ENCODE results near the gene FAR2. TPM values are rescaled to one million over a fixed set of nuclear protein-coding genes. Genes with fewer than 3 reads are reported as not detected.
"Not testable (repeated sequence)": the region's sequence is repeated elsewhere in the genome, so short reads cannot be mapped to it uniquely, and the experiment has no call there.

The FAR2 gene
- total RNA-seq, 1 experiment from 2014 or later = 10.7 TPM

- DNase-seq (ENCODE audit: low spot score) = peak; percentile 99
- Histone ChIP-seq H3K9me3 (ENCODE audit: low read depth, low read length, poor library complexity, severe bottlenecking) (no peaks in the 10 kb centered on the region), H3K4me1 (ENCODE audit: insufficient read depth, low read length, poor library complexity, severe bottlenecking) (peaks cover 9% of the 10 kb centered on the region), H3K36me3 (ENCODE audit: insufficient read depth, low read length, poor library complexity, severe bottlenecking) (no peaks in the 10 kb centered on the region), H3K4me3 (ENCODE audit: low read depth, low read length, poor library complexity, severe bottlenecking) (peak within 1 kb of the TSS; percentile 90), H3K27ac (ENCODE audit: low read depth, low read length, poor library complexity, severe bottlenecking) (peak within 1 kb of the TSS; percentile 93), H3K27me3 (replicated peaks; ENCODE audit: insufficient read depth, low read depth, low read length, poor library complexity) (no peaks in the 10 kb centered on the region)
- ChIA-PET CTCF (no interaction called here), POLR2A (ENCODE audit: low non-redundant PET) (no interaction called here)
- TF ChIP-seq CTCF (conservative IDR thresholded peaks at IDR 0.05; ENCODE audit: low read depth, low read length) (no peak), EZH2 (IDR thresholded peaks at IDR 0.05; ENCODE audit: borderline replicate concordance, low read depth, low read length, poor library complexity, severe bottlenecking) (no peak)
- BruUV-seq (replicated peaks) = TSS peak; percentile 58
- intact Hi-C loops (cut with micrococcal nuclease; ENCODE audit: unreplicated experiment) = no loop called here
These were observed 231.8 kb downstream of the FAR2 start, which contains the start of gene ERGIC2 for GRCh38 chr12:29380536-29381523. Gene ERGIC2 (minus strand): TSS chr12:29381172. CDS start chr12:29371633, 9,539 bp downstream.

GRCh38 chr12:29382251-29382650 lies 233.2 kb downstream of the FAR2 start:
- no peak for DNase-seq (ENCODE audit: low spot score)
- H3K27me3 ChIP-seq (replicated peaks; ENCODE audit: insufficient read depth, low read depth, low read length, poor library complexity) = no peaks in the 10 kb centered on the region
- H3K9me3 ChIP-seq (ENCODE audit: low read depth, low read length, poor library complexity, severe bottlenecking) = no peaks in the 10 kb centered on the region
- intact Hi-C loops (cut with micrococcal nuclease; ENCODE audit: unreplicated experiment) = no loop called here
- BruUV-seq (replicated peaks) = no TSS peak
- no peak overlapping the region for H3K4me3 ChIP-seq (ENCODE audit: low read depth, low read length, poor library complexity, severe bottlenecking)
- TF ChIP-seq CTCF (conservative IDR thresholded peaks at IDR 0.05; ENCODE audit: low read depth, low read length) = no peak
- TF ChIP-seq EZH2 (IDR thresholded peaks at IDR 0.05; ENCODE audit: borderline replicate concordance, low read depth, low read length, poor library complexity, severe bottlenecking) = no peak
- H3K4me1 ChIP-seq (ENCODE audit: insufficient read depth, low read length, poor library complexity, severe bottlenecking) = peaks cover 9% of the 10 kb centered on the region
- no peaks in the 10 kb centered on the region for H3K36me3 ChIP-seq (ENCODE audit: insufficient read depth, low read length, poor library complexity, severe bottlenecking)
- ChIA-PET POLR2A (ENCODE audit: low non-redundant PET) (no interaction called here), CTCF (no interaction called here)
- no peak overlapping the region for H3K27ac ChIP-seq (ENCODE audit: low read depth, low read length, poor library complexity, severe bottlenecking)

GRCh38 chr12:29385194-29385593 lies 236.1 kb downstream of the FAR2 start:
- BruUV-seq (replicated peaks); intact Hi-C loops (cut with micrococcal nuclease; ENCODE audit: unreplicated experiment); DNase-seq (ENCODE audit: low spot score); H3K36me3 ChIP-seq (ENCODE audit: insufficient read depth, low read length, poor library complexity, severe bottlenecking); H3K4me3 ChIP-seq (ENCODE audit: low read depth, low read length, poor library complexity, severe bottlenecking); CTCF ChIA-PET; H3K9me3 ChIP-seq (ENCODE audit: low read depth, low read length, poor library complexity, severe bottlenecking); H3K27ac ChIP-seq (ENCODE audit: low read depth, low read length, poor library complexity, severe bottlenecking); H3K4me1 ChIP-seq (ENCODE audit: insufficient read depth, low read length, poor library complexity, severe bottlenecking); H3K27me3 ChIP-seq (replicated peaks; ENCODE audit: insufficient read depth, low read depth, low read length, poor library complexity); POLR2A ChIA-PET (ENCODE audit: low non-redundant PET): not testable (repeated sequence)

Other genes starting within 250 kb of the FAR2 start
- gene ERGIC2, start 231.9 kb downstream of the FAR2 start, total RNA-seq (2021) = 76.9 and 89.1 TPM in 2 replicates